IgD-negative memory B cell (primary cell): Measurements from ENCODE around the gene ETV5. TPM values are rescaled to one million over a fixed set of nuclear protein-coding genes. Genes with fewer than 3 reads are reported as not detected.

Experiments
- H3K27ac Mint-ChIP-seq, 3 donors: one replicate each; pipeline ENCODE4 v1.8.0; 2020 to 2022; ENCODE audit warnings: mild to moderate bottlenecking in 3 of 3, mixed read lengths in 3 of 3, moderate library complexity in 1 of 3
- H3K27me3 Mint-ChIP-seq: one replicate; pipeline ENCODE4 v1.8.0; 2021; ENCODE audit warnings: mixed read lengths
- H3K36me3 Mint-ChIP-seq: one replicate; pipeline ENCODE4 v1.8.0; 2020; ENCODE audit warnings: mild to moderate bottlenecking, mixed read lengths
- H3K4me1 Mint-ChIP-seq, 3 donors: one replicate each; pipeline ENCODE4 v1.8.0; 2020 to 2022; ENCODE audit warnings: mixed read lengths in 3 of 3, mild to moderate bottlenecking in 1 of 3
- H3K4me3 Mint-ChIP-seq, 4 donors: one replicate each; pipeline ENCODE4 v1.8.0; 2020 to 2022; ENCODE audit warnings: mild to moderate bottlenecking in 4 of 4, mixed read lengths in 4 of 4, moderate library complexity in 3 of 4
- H3K9me3 Mint-ChIP-seq, 3 donors: one replicate each; pipeline ENCODE4 v1.8.0; 2020 to 2021; ENCODE audit warnings: mixed read lengths in 3 of 3, mild to moderate bottlenecking in 1 of 3
- polyA plus RNA-seq: library from polyadenylated mRNA; unstranded; fragments of 300-500 nt; fragmentation: Illumina TruSeq; gene quantifications from one replicate; pipeline ENCODE4 v1.2.3, GENCODE V29; 2021

Gene ETV5
- polyA plus RNA-seq: 0.36 TPM

- Mint-ChIP-seq H3K4me1 (peaks cover 20 to 24% (median 23%) of the 10 kb centered on the region in 3 donors), H3K27ac (peak within 1 kb of the TSS; percentile 81 to 85 (median 84)), H3K36me3 (no peaks in the 10 kb centered on the region), H3K9me3 (no peaks in the 10 kb centered on the region), H3K4me3 (peak within 1 kb of the TSS; percentile 87 to 98 (median 94)), H3K27me3 (peaks cover 48% of the 10 kb centered on the region)
These were observed at the start of gene ETV5 for GRCh38 chr3:186108941-186109865. ETV5 (minus strand) TSS chr3:186109089; CDS start chr3:186105868, 3,221 bp downstream.

- Mint-ChIP-seq H3K36me3 (peaks cover under 1% of the 10 kb centered on the region), H3K27me3 (peaks cover 4% of the 10 kb centered on the region), H3K27ac (no peak overlapping the region), H3K9me3 (no peaks in the 10 kb centered on the region), H3K4me1 (peaks cover 11 to 25% (median 14%) of the 10 kb centered on the region in 3 donors), H3K4me3 (no peak overlapping the region)
These were observed 45.8 kb upstream of the ETV5 start for GRCh38 chr3:186154641-186155040.

DNA sequence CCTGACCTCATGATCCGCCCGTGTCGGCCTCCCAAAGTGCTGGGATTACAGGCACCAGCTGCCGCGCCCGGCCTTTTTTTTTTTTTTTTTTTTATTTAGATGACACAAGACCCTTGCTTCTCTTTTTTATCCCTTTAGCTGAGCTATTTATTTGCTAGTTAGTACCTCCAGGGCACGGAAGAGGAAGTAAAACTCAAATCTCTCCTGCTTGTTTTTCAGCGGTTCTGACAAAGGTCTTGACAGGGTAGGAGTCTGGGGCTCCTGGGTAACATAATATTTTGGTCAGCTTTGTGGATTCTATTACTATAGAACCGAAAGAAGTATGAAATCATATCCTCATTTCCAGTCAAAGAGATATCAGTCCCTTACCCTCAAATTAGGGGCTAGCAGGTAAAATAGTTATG, 44.0 kb upstream of the ETV5 start:
- Mint-ChIP-seq H3K36me3 (no peaks in the 10 kb centered on the region), H3K9me3 (no peaks in the 10 kb centered on the region), H3K27me3 (peaks cover 4% of the 10 kb centered on the region), H3K27ac (peak overlapping the region; percentile 67 to 97 (median 93)), H3K4me1 (peaks cover 11 to 25% (median 14%) of the 10 kb centered on the region in 3 donors), H3K4me3 (peak overlapping the region; percentile 10 to 78 (median 52))

DNA sequence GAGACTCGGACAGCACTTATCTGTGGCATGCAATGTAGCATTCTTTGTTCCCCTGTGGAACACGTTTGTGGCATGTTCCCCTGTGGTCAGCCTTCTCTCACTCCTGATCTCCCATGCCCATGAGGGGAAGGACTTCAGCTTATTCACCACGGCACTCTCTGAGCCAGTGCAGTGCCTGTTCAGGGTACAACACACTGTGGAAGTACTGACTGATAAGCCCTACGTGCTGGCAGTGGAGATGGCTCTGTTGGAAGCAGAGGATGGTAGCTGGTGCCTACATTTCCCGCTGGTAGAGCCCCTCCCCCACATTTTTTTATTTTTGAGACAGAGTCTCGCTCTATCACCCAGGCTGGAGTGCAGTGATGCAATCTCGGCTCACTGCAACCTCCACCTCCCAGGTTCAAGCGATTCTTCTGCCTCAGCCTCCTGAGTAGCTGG, 43.5 kb upstream of the ETV5 start:
- Mint-ChIP-seq H3K4me3 (peak overlapping the region in 3 of 4 donors; percentile 41 to 78 (median 63)), H3K9me3 (no peaks in the 10 kb centered on the region), H3K4me1 (peaks cover 11 to 25% (median 14%) of the 10 kb centered on the region in 3 donors), H3K27ac (peak overlapping the region; percentile 67 to 97 (median 93)), H3K27me3 (peaks cover 4% of the 10 kb centered on the region), H3K36me3 (no peaks in the 10 kb centered on the region)

DNA sequence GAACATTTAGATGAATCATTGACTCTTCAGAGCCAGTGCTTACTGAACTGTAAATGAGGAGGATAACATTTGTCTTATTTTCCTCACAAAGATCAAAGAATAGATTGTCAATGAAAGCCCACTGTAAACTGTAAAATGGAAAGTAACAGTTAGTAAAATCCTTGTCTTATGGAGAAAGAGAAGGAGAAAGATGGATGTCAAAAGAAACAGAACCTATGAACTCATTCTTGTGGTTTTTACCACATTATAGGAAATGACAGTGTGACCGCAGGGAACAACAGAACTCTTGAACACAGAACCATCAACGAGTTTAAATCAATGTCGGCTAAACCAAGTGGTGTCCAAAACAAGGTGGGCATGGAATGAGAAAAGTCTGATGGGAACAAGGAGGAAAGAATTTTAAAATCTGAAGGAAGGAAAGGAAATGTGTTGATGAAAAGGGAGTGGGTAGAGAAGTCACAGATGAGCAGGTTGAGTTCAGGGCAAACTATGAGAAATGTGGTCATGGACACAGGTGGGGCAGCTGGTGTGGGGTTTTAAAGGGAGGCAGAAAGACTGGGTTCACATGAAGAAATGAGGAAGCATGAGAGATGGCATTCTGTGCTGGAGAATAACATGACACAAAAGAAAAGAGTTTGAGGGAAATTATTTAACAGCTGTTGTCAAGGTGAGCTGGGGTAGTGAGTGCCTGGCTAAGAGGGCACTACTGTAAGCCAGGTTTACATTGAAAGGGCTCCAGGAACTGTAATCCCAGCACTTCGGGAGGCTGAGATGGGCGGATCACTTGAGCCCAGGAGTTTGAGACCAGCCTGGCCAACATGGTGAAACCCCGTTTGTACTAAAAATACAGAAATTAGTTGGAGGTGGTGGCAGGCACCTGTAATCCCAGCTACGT, 42.4 kb upstream of the ETV5 start:
- peaks cover 1% of the 10 kb centered on the region for H3K36me3 Mint-ChIP-seq
- H3K27me3 Mint-ChIP-seq: peaks cover 4% of the 10 kb centered on the region
- H3K27ac Mint-ChIP-seq: peak overlapping the region; percentile 79 to 92 (median 88)
- peaks cover 11 to 25% (median 14%) of the 10 kb centered on the region in 3 donors for H3K4me1 Mint-ChIP-seq
- H3K9me3 Mint-ChIP-seq: peaks cover 0 to 3% (median 0%) of the 10 kb centered on the region in 3 donors
- H3K4me3 Mint-ChIP-seq: peak overlapping the region in 3 of 4 donors; percentile 5 to 65 (median 46)

DNA sequence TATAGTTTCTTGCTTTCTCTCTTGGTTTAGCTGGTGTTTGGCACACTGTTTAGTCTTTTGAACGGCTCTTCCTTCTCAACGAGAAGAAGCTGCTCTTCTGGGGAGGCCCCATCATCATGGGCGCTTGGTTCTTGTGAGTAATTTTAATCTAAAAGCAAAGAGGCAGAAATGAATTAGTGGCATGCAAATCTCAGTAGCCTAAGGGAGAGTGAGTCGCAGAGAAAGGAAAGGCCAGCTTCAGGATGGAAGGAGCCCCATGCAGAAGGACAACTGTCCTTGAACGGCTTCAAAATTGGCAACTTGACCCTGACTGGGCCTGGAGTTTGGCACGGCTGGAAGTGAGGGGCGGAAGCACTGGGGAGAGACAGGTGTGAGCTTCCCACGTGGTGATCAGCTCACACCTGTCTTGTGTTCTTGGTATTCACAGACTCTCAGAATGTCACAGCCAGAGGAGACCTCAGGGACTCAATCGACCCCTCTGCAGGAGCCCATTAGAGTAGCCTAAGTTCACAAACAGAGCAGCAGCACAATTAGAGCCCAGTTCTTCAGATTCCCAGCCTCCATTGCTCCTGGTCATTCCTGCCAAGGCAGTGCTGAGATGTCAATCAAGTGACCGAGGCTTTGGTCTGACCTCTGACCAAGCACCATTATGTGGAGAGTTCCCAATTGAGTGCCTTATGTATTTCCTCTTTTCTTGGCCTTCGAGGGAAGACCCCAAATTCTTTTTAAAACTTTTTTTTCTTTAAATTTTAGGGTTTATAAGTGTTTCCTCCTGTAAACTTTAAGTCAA, 41.3 kb upstream of the ETV5 start:
- Mint-ChIP-seq H3K4me3 (peak overlapping the region in 2 of 4 donors; percentile 23 to 44), H3K27me3 (peaks cover 4% of the 10 kb centered on the region), H3K9me3 (peaks cover 0 to 3% (median 0%) of the 10 kb centered on the region in 3 donors), H3K27ac (no peak overlapping the region), H3K36me3 (peaks cover 1% of the 10 kb centered on the region), H3K4me1 (peaks cover 11 to 25% (median 14%) of the 10 kb centered on the region in 3 donors)

- H3K27ac Mint-ChIP-seq: no peak overlapping the region
- H3K27me3 Mint-ChIP-seq: peaks cover 6% of the 10 kb centered on the region
- peaks cover 11 to 22% (median 14%) of the 10 kb centered on the region in 3 donors for H3K4me1 Mint-ChIP-seq
- peak overlapping the region in 1 of 4 donors; percentile 23 for H3K4me3 Mint-ChIP-seq
- H3K36me3 Mint-ChIP-seq: peaks cover 1% of the 10 kb centered on the region
- H3K9me3 Mint-ChIP-seq: peaks cover 0 to 3% (median 0%) of the 10 kb centered on the region in 3 donors
These were observed 40.6 kb upstream of the ETV5 start for GRCh38 chr3:186149319-186149960.

DNA sequence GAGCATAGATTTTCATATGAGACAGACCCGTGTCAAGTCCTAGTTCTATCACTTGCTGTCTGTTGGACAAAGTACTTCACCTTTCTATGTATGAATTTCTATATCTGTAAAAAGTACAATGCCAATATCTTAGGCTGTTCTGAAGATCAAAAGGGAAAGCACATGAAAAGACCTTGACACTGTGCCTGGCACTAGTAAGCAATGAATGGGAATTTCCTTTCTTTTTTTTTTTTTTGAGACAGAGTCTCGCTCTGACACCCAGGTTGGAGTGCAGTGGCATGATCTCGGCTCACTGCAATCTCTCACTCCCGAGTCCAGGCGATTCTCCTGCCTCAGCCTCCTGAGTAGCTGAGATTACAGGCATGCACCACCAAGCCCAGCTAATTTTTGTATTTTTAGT, 35.4 kb upstream of the ETV5 start:
- no peak overlapping the region for H3K4me3 Mint-ChIP-seq

DNA sequence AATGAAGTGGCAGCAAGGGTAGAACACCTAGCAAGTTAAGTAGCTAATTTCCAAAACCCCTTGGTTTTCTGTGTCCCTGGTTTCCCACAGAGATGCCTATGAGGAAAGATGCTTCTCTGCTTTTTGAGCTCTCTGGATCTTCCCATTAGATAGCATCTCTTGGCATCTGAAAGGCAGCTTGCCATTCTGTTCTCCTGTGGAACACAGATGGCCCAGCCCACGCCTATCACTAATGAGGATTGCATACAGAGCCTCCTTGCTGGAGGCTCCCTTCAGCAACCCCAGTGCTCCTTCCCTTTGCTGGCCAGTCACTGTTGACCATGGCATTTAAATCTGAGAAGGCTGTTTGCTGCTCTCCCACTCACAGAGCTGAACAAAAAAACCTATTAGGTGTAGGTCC, 34.4 kb upstream of the ETV5 start:
- peaks cover 0 to 3% (median 0%) of the 10 kb centered on the region in 3 donors for H3K9me3 Mint-ChIP-seq
- H3K4me3 Mint-ChIP-seq: no peak overlapping the region
- no peak overlapping the region for H3K27ac Mint-ChIP-seq
- peaks cover 13% of the 10 kb centered on the region for H3K27me3 Mint-ChIP-seq
- peaks cover 1% of the 10 kb centered on the region for H3K36me3 Mint-ChIP-seq
- no peaks in the 10 kb centered on the region for H3K4me1 Mint-ChIP-seq

More for the DNA sequence above, 35.4 kb upstream of the ETV5 start:
- Mint-ChIP-seq H3K9me3 (peaks cover 0 to 3% (median 0%) of the 10 kb centered on the region in 3 donors), H3K27ac (no peak overlapping the region), H3K27me3 (peaks cover 12% of the 10 kb centered on the region), H3K36me3 (peaks cover 1% of the 10 kb centered on the region), H3K4me1 (no peaks in the 10 kb centered on the region)

- peaks cover 1% of the 10 kb centered on the region for H3K36me3 Mint-ChIP-seq
- peaks cover 14% of the 10 kb centered on the region for H3K27me3 Mint-ChIP-seq
- H3K27ac Mint-ChIP-seq: no peak overlapping the region
These were observed 33.6 kb upstream of the ETV5 start for GRCh38 chr3:186142393-186142932.

GRCh38 chr3:186141790-186142189, 32.9 kb upstream of the ETV5 start:
- Mint-ChIP-seq H3K36me3 (peaks cover 1% of the 10 kb centered on the region), H3K4me1 (no peaks in the 10 kb centered on the region), H3K4me3 (no peak overlapping the region), H3K9me3 (no peaks in the 10 kb centered on the region), H3K27ac (no peak overlapping the region), H3K27me3 (peaks cover 14% of the 10 kb centered on the region)

More at GRCh38 chr3:186142393-186142932, 33.6 kb upstream of the ETV5 start:
- Mint-ChIP-seq H3K4me3 (no peak overlapping the region), H3K4me1 (no peaks in the 10 kb centered on the region), H3K9me3 (peaks cover 0 to 3% (median 0%) of the 10 kb centered on the region in 3 donors)

DNA sequence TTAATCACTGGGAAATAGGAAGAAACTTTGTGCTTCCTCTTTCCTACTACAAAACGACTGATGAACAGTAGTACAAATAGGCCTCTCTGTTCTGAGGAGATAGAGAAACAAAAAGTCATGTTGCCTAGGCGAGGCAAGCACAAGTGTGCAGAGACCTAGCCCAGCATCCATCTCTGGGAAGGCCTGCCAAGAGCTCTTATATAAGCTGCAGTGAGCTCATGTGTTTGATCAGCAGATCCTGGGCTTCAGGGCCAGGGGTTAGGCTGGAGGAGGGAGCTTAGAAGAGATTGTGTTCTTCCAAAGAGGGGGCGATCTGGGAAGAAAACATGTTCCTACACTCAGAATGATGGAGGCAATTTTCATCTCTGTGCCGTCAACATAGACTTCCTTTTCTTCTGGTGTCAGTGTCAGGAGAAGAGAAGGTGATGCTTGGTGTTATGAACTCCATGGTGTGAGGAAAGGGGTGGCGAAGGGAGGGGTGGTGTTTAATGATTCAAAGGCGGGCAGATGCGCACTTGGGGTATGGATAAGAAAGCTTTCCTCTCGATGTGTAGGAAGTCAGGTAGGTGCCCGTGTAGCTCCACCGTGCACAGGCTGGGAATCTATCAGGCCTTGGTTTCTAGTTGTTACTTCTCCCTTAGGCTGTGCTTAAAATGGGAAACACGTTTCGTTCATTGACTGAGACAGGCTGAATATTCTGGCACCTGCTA, 29.5 kb upstream of the ETV5 start:
- Mint-ChIP-seq H3K4me1 (no peaks in the 10 kb centered on the region), H3K27ac (no peak overlapping the region), H3K27me3 (peaks cover 6% of the 10 kb centered on the region), H3K4me3 (no peak overlapping the region), H3K9me3 (peaks cover 0 to 2% (median 0%) of the 10 kb centered on the region in 3 donors), H3K36me3 (no peaks in the 10 kb centered on the region)
